ENCODE data around the gene BTN2A1. TPM values are rescaled to one million over a fixed set of nuclear protein-coding genes. Genes with fewer than 3 reads are reported as not detected.

The BTN2A1 gene
- total RNA-seq, 1 experiment from 2014 or later: 11.2 TPM

- no peaks in the 10 kb centered on the region for H3K27me3 ChIP-seq (ENCODE audit: insufficient read depth, low read length)
- RAD21 ChIA-PET (ENCODE audit: low non-redundant PET in 1 of 2, low total read pairs in 2 of 2, uncharacterized antibody in 2 of 2, unreplicated experiment in 2 of 2): interaction anchor here in 1 of 2 experiments (0.6 kb wide), 1 partner anchor 68 kb away, joined by 3 read pairs; no protein-coding TSS in a partner anchor
- H3K4me1 ChIP-seq (ENCODE audit: control insufficient read depth in 1 of 2, insufficient read depth in 2 of 2, low read length in 2 of 2): peaks cover 0 to 3% of the 10 kb centered on the region in 2 experiments; a peak in 1 of 4 replicates
- H3K9ac ChIP-seq (ENCODE audit: low read length): no peak within 1 kb of the TSS
- no TSS peak for BruUV-seq (replicated peaks)
- no peak for DNase-seq (ENCODE audit: low read depth, low spot score)
- H3K9me2 ChIP-seq (ENCODE audit: insufficient read depth): no peaks in the 10 kb centered on the region
- ATAC-seq: no peak
- no peak within 1 kb of the TSS for H2AFZ ChIP-seq (ENCODE audit: low read depth, low read length, poor library complexity, severe bottlenecking)
- no peaks in the 10 kb centered on the region for H3K9me3 ChIP-seq (ENCODE audit: control insufficient read depth in 1 of 2, insufficient read depth in 1 of 2, low read depth in 1 of 2, low read length in 2 of 2)
- CTCF ChIA-PET: no interaction called here
- no peak for TF ChIP-seq CTCF (IDR thresholded peaks at IDR 0.05 in 2 of 3, conservative IDR thresholded peaks at IDR 0.05 in 1 of 3; ENCODE audit: borderline replicate concordance in 1 of 3, insufficient read depth in 1 of 3, low read depth in 2 of 3, low read length in 2 of 3)
- no peak for TF ChIP-seq EZH2 (IDR thresholded peaks at IDR 0.05)
- TF ChIP-seq FOSL1 (IDR thresholded peaks at IDR 0.05; ENCODE audit: low read depth): no peak
- TF ChIP-seq RAD21 (IDR thresholded peaks at IDR 0.05; ENCODE audit: low read depth): no peak
- H3K79me2 ChIP-seq (ENCODE audit: insufficient read depth, low read length): no peaks in the 10 kb centered on the region
- H3K27ac ChIP-seq (ENCODE audit: low read depth, low read length): no peak within 1 kb of the TSS
- H3K36me3 ChIP-seq (ENCODE audit: control insufficient read depth in 1 of 2, insufficient read depth in 2 of 2, low read length in 2 of 2): no peaks in the 10 kb centered on the region
- intact Hi-C loops (cut with micrococcal nuclease): no loop called here
- no peak within 1 kb of the TSS for H3K4me3 ChIP-seq (replicated peaks in 1 of 2; ENCODE audit: low read depth in 1 of 2, low read length in 2 of 2)
- H3K4me2 ChIP-seq (ENCODE audit: low read length): no peak within 1 kb of the TSS
- no peaks in the 10 kb centered on the region for H4K20me1 ChIP-seq (ENCODE audit: insufficient read depth)
- POLR2A ChIA-PET: no interaction called here
Measured at GRCh38 chr6:26500102-26500501, 42.3 kb downstream of the BTN2A1 start, which contains the start of gene BTN1A1. TSS of gene BTN1A1 (plus strand) at chr6:26500303. CDS start at chr6:26501287, 984 bp downstream.

- Histone ChIP-seq H3K4me3 (replicated peaks in 1 of 2; ENCODE audit: low read depth in 1 of 2, low read length in 2 of 2) (no peak overlapping the region), H3K27ac (ENCODE audit: low read depth, low read length) (no peak overlapping the region), H4K20me1 (ENCODE audit: insufficient read depth) (no peaks in the 10 kb centered on the region), H3K9me2 (ENCODE audit: insufficient read depth) (no peaks in the 10 kb centered on the region), H3K9ac (ENCODE audit: low read length) (no peak overlapping the region), H2AFZ (ENCODE audit: low read depth, low read length, poor library complexity, severe bottlenecking) (no peak overlapping the region), H3K4me1 (ENCODE audit: control insufficient read depth in 1 of 2, insufficient read depth in 2 of 2, low read length in 2 of 2) (peaks cover 0 to 3% of the 10 kb centered on the region in 2 experiments; a peak in 1 of 4 replicates), H3K4me2 (ENCODE audit: low read length) (no peak overlapping the region), H3K79me2 (ENCODE audit: insufficient read depth, low read length) (no peaks in the 10 kb centered on the region), H3K9me3 (ENCODE audit: control insufficient read depth in 1 of 2, insufficient read depth in 1 of 2, low read depth in 1 of 2, low read length in 2 of 2) (no peaks in the 10 kb centered on the region), H3K36me3 (ENCODE audit: control insufficient read depth in 1 of 2, insufficient read depth in 2 of 2, low read length in 2 of 2) (no peaks in the 10 kb centered on the region), H3K27me3 (ENCODE audit: insufficient read depth, low read length) (no peaks in the 10 kb centered on the region)
- no TSS peak for BruUV-seq (replicated peaks)
- ChIA-PET POLR2A (no interaction called here), CTCF (no interaction called here), RAD21 (ENCODE audit: low non-redundant PET in 1 of 2, low total read pairs in 2 of 2, uncharacterized antibody in 2 of 2, unreplicated experiment in 2 of 2) (no interaction called here)
- ATAC-seq (no peak), DNase-seq (ENCODE audit: low read depth, low spot score) (no peak)
- intact Hi-C loops (cut with micrococcal nuclease): no loop called here
- no peak for TF ChIP-seq TCF7L2 (IDR thresholded peaks at IDR 0.05; ENCODE audit: borderline replicate concordance, extremely low read depth, insufficient read depth, insufficient read length)
- no peak for TF ChIP-seq SP1 (IDR thresholded peaks at IDR 0.05; ENCODE audit: low read depth)
- no peak for TF ChIP-seq ZNF274 (IDR thresholded peaks at IDR 0.05; ENCODE audit: low read depth, low read length)
- TF ChIP-seq, protein P1, sequence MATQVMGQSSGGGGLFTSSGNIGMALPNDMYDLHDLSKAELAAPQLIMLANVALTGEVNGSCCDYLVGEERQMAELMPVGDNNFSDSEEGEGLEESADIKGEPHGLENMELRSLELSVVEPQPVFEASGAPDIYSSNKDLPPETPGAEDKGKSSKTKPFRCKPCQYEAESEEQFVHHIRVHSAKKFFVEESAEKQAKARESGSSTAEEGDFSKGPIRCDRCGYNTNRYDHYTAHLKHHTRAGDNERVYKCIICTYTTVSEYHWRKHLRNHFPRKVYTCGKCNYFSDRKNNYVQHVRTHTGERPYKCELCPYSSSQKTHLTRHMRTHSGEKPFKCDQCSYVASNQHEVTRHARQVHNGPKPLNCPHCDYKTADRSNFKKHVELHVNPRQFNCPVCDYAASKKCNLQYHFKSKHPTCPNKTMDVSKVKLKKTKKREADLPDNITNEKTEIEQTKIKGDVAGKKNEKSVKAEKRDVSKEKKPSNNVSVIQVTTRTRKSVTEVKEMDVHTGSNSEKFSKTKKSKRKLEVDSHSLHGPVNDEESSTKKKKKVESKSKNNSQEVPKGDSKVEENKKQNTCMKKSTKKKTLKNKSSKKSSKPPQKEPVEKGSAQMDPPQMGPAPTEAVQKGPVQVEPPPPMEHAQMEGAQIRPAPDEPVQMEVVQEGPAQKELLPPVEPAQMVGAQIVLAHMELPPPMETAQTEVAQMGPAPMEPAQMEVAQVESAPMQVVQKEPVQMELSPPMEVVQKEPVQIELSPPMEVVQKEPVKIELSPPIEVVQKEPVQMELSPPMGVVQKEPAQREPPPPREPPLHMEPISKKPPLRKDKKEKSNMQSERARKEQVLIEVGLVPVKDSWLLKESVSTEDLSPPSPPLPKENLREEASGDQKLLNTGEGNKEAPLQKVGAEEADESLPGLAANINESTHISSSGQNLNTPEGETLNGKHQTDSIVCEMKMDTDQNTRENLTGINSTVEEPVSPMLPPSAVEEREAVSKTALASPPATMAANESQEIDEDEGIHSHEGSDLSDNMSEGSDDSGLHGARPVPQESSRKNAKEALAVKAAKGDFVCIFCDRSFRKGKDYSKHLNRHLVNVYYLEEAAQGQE (IDR thresholded peaks at IDR 0.05; ENCODE audit: low read depth): no peak
- no peak for TF ChIP-seq SIN3A (IDR thresholded peaks at IDR 0.05; ENCODE audit: low read depth)
- TF ChIP-seq CTCF (IDR thresholded peaks at IDR 0.05 in 2 of 3, conservative IDR thresholded peaks at IDR 0.05 in 1 of 3; ENCODE audit: borderline replicate concordance in 1 of 3, insufficient read depth in 1 of 3, low read depth in 2 of 3, low read length in 2 of 3): no peak
- TF ChIP-seq EZH2 (IDR thresholded peaks at IDR 0.05): no peak
- no peak for TF ChIP-seq MAX (IDR thresholded peaks at IDR 0.05)
- no peak for TF ChIP-seq SRF (IDR thresholded peaks at IDR 0.05; ENCODE audit: low read depth)
Measured at GRCh38 chr6:26501482-26501986, 43.8 kb downstream of the BTN2A1 start.
